GM12891 (cell line): Measurements from ENCODE around the gene SPAG16.

Experiments
- POLR2A ChIP-seq: IDR thresholded peaks from 2 replicates; pipeline ENCODE4 v1.6.1; 2011; ENCODE audit warnings: low read depth, low read length, control low read depth
- POLR2AphosphoS5 ChIP-seq: IDR thresholded peaks from 2 replicates; pipeline ENCODE4 v1.6.1; 2011; ENCODE audit warnings: low read depth, low read length, control low read depth
- SPI1 ChIP-seq: IDR thresholded peaks from 2 replicates; pipeline ENCODE4 v1.6.1; 2011; ENCODE audit warnings: low read depth, low read length, control low read depth
- TAF1 ChIP-seq: IDR thresholded peaks from 2 replicates; pipeline ENCODE4 v1.6.1; 2011; ENCODE audit warnings: low read depth, low read length, control low read depth

GRCh38 chr2:213934560-213934959, 650.3 kb downstream of the SPAG16 start:
- TF ChIP-seq POLR2A = no peak
- no peak for TF ChIP-seq POLR2AphosphoS5
- no peak for TF ChIP-seq TAF1
- no peak for TF ChIP-seq SPI1
